GM23338 (cell line): ENCODE data around the gene XRN1. TPM values are rescaled to one million over a fixed set of nuclear protein-coding genes. Genes with fewer than 3 reads are reported as not detected.

ENCODE experiments used
- ATAC-seq: fragments of 200-7000 bp; cut with Tn5 transposase; 3 replicates; pipeline ENCODE4 v1.9.1; 2020
- DNase-seq: peaks from one replicate; pipeline ENCODE4 v3.0.0-alpha.2; 2015; ENCODE audit warnings: low spot score
- H2AFZ ChIP-seq: fragments of 200-600 bp; sonication (generic); 2 replicates; pipeline ENCODE4 v1.8.0; 2016; ENCODE audit warnings: antibody characterized with exemption, mild to moderate bottlenecking, moderate library complexity
- H3F3A ChIP-seq: fragments of 200-600 bp; sonication (generic); replicated peaks from 2 replicates; pipeline ENCODE4 v1.8.0; 2017; ENCODE audit warnings: antibody characterized with exemption, mixed run types, low read depth
- H3K27ac ChIP-seq: fragments of 200-600 bp; sonication (generic); 2 replicates; pipeline ENCODE4 v1.6.1; 2016; ENCODE audit warnings: low read depth
- H3K27me3 ChIP-seq: fragments of 200-600 bp; sonication (generic); 2 replicates; pipeline ENCODE4 v1.8.0; 2016; ENCODE audit warnings: mild to moderate bottlenecking, mixed run types, moderate library complexity; ENCODE audit not compliant: insufficient read depth
- H3K36me3 ChIP-seq: fragments of 200-600 bp; sonication (generic); 2 replicates; pipeline ENCODE4 v1.8.0; 2016; ENCODE audit warnings: mild to moderate bottlenecking; ENCODE audit not compliant: insufficient read depth
- H3K4me1 ChIP-seq: fragments of 200-600 bp; sonication (generic); 2 replicates; pipeline ENCODE4 v1.8.0; 2016; ENCODE audit warnings: mild to moderate bottlenecking, moderate library complexity; ENCODE audit not compliant: insufficient read depth
- H3K4me2 ChIP-seq: fragments of 200-600 bp; sonication (generic); 2 replicates; pipeline ENCODE4 v1.7.1; 2017; ENCODE audit warnings: mixed run types
- H3K4me3 ChIP-seq: fragments of 200-600 bp; sonication (generic); 2 replicates; pipeline ENCODE4 v1.6.1; 2016; ENCODE audit warnings: mixed run types
- H3K79me2 ChIP-seq: fragments of 200-600 bp; sonication (generic); replicated peaks from 2 replicates; pipeline ENCODE4 v1.8.0; 2017; ENCODE audit warnings: mild to moderate bottlenecking; ENCODE audit not compliant: insufficient read depth
- H3K9me2 ChIP-seq: fragments of 200-600 bp; sonication (generic); 2 replicates; pipeline ENCODE4 v1.8.0; 2017; ENCODE audit not compliant: insufficient read depth
- H4K20me1 ChIP-seq: fragments of 200-600 bp; sonication (generic); replicated peaks from 2 replicates; pipeline ENCODE4 v1.8.0; 2017; ENCODE audit warnings: mild to moderate bottlenecking; ENCODE audit not compliant: insufficient read depth
- H3K27ac Mint-ChIP-seq: 2 replicates; pipeline ENCODE4 v1.8.0; 2020; ENCODE audit warnings: inconsistent platforms, mild to moderate bottlenecking, moderate library complexity, mixed read lengths
- H3K27me3 Mint-ChIP-seq: 3 replicates; pipeline ENCODE4 v1.8.0; 2022; ENCODE audit warnings: low read depth, mild to moderate bottlenecking, moderate library complexity, mixed read lengths, inconsistent platforms; ENCODE audit not compliant: insufficient read depth, poor library complexity
- H3K36me3 Mint-ChIP-seq: 3 replicates; pipeline ENCODE4 v1.8.0; 2021; ENCODE audit warnings: low read depth, mild to moderate bottlenecking, inconsistent platforms, moderate library complexity, mixed read lengths
- H3K4me1 Mint-ChIP-seq: 3 replicates; pipeline ENCODE4 v1.8.0; 2020; ENCODE audit warnings: mild to moderate bottlenecking, inconsistent platforms, mixed read lengths
- H3K4me3 Mint-ChIP-seq: 3 replicates; pipeline ENCODE4 v1.8.0; 2021; ENCODE audit warnings: moderate library complexity, mild to moderate bottlenecking, inconsistent platforms, mixed read lengths
- H3K9me3 Mint-ChIP-seq: 3 replicates; pipeline ENCODE4 v1.8.0; 2020; ENCODE audit warnings: moderate library complexity, mild to moderate bottlenecking, inconsistent platforms, mixed read lengths
- CREB1 ChIP-seq: fragments of 250-450 bp; sonication (Bioruptor Pico); IDR thresholded peaks from 2 replicates; pipeline ENCODE4 v1.5.0; 2020; ENCODE audit warnings: low read depth, mild to moderate bottlenecking, moderate library complexity
- NANOG ChIP-seq: IDR thresholded peaks from 2 replicates; pipeline ENCODE4 v1.6.1; 2016; ENCODE audit warnings: antibody characterized with exemption, borderline replicate concordance
- POLR2AphosphoS5 ChIP-seq: IDR thresholded peaks from 2 replicates; pipeline ENCODE4 v1.6.1; 2016; ENCODE audit warnings: antibody characterized with exemption, low read depth
- STAT1 ChIP-seq: IDR thresholded peaks from one replicate; pipeline ENCODE4 v1.6.1; 2016; ENCODE audit warnings: antibody characterized with exemption; ENCODE audit not compliant: unreplicated experiment
- ZNF331 ChIP-seq: fragments of 250-450 bp; sonication (Bioruptor Pico); IDR thresholded peaks from 2 replicates; pipeline ENCODE4 v1.5.0; 2020; ENCODE audit warnings: low read depth, mild to moderate bottlenecking, moderate library complexity
- ZNF462 ChIP-seq: fragments of 250-450 bp; sonication (Bioruptor Pico); IDR thresholded peaks from 2 replicates; pipeline ENCODE4 v1.5.0; 2020; ENCODE audit warnings: mild to moderate bottlenecking, moderate library complexity
- polyA plus RNA-seq: library from polyadenylated mRNA; unstranded; fragments of >200 nt; fragmentation: Nextera tagmentation; extraction: Ambion mirVana; gene quantifications from 2 replicates; pipeline ENCODE4 v1.2.1, GENCODE V29; 2016
- total RNA-seq: library from RNA; depleted of rRNA; stranded (reverse); fragments of >200 nt; shearing (Covaris generic); gene quantifications from 2 replicates; pipeline ENCODE4 v1.2.3, GENCODE V29; 2014
- TF ChIP-seq, protein P1 (sequence below), 2 experiments: fragments of 200-600 bp in 1 of 2; sonication (generic) in 1 of 2; conservative IDR thresholded peaks; 2 replicates each; pipeline versions ENCODE4 v1.5.1 to v1.6.1; 2016 to 2017; ENCODE audit warnings: antibody characterized with exemption in 2 of 2, low read depth in 2 of 2, mild to moderate bottlenecking in 2 of 2, moderate library complexity in 1 of 2
- TF ChIP-seq, protein P2 (sequence below): IDR thresholded peaks from one replicate; pipeline ENCODE4 v1.6.1; 2018; ENCODE audit warnings: antibody characterized with exemption; ENCODE audit not compliant: unreplicated experiment

Gene XRN1
- total and polyA plus RNA-seq, 2 experiments from 2014 or later, result 10.9 to 16.6 TPM

DNA sequence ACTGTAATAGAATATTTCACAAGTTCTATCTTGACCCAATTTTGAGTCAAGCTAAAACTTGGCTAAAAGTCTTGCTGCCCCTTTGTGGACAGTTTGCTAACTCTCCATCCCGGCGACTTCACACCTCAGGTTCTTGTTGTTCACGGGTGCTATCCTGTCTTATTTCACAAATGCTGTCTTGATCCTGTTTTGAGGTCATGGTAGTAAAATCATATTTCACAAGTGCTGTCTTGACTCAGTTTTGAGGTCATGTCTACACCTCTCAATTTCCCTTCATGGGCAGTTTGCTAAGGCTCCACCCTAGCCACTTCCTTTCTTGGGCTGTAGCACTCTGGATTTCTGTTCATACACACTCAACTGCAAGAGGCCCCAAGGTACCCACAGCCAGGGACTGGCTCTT, 177.4 kb downstream of the XRN1 start:
- TF ChIP-seq CREB1 (CRISPR knock-in tag), result no peak
- TF ChIP-seq, protein P1, sequence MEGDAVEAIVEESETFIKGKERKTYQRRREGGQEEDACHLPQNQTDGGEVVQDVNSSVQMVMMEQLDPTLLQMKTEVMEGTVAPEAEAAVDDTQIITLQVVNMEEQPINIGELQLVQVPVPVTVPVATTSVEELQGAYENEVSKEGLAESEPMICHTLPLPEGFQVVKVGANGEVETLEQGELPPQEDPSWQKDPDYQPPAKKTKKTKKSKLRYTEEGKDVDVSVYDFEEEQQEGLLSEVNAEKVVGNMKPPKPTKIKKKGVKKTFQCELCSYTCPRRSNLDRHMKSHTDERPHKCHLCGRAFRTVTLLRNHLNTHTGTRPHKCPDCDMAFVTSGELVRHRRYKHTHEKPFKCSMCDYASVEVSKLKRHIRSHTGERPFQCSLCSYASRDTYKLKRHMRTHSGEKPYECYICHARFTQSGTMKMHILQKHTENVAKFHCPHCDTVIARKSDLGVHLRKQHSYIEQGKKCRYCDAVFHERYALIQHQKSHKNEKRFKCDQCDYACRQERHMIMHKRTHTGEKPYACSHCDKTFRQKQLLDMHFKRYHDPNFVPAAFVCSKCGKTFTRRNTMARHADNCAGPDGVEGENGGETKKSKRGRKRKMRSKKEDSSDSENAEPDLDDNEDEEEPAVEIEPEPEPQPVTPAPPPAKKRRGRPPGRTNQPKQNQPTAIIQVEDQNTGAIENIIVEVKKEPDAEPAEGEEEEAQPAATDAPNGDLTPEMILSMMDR (conservative IDR thresholded peaks at IDR 0.05; ENCODE audit: low read depth in 2 of 2), result peak in 1 of 2 experiments; percentile 51; a peak in 2 of 4 replicates
- H3K27me3 Mint-ChIP-seq, result no peaks in the 10 kb centered on the region
- Histone ChIP-seq H4K20me1 (no peaks in the 10 kb centered on the region), H3K79me2 (no peaks in the 10 kb centered on the region), H3K4me1 (no peaks in the 10 kb centered on the region), H3K36me3 (no peaks in the 10 kb centered on the region), H3F3A (no peaks in the 10 kb centered on the region), H2AFZ (no peak overlapping the region), H3K9me2 (no peaks in the 10 kb centered on the region), H3K27me3 (no peaks in the 10 kb centered on the region), H3K4me3 (no peak overlapping the region), H3K4me2 (no peak overlapping the region), H3K27ac (no peak overlapping the region)
- no peaks in the 10 kb centered on the region for H3K9me3 Mint-ChIP-seq
- DNase-seq (peak; percentile 5), ATAC-seq (no peak)
- H3K4me3 Mint-ChIP-seq, result no peak overlapping the region
- H3K4me1 Mint-ChIP-seq, result no peaks in the 10 kb centered on the region
- no peak overlapping the region for H3K27ac Mint-ChIP-seq
- H3K36me3 Mint-ChIP-seq, result no peaks in the 10 kb centered on the region

DNA sequence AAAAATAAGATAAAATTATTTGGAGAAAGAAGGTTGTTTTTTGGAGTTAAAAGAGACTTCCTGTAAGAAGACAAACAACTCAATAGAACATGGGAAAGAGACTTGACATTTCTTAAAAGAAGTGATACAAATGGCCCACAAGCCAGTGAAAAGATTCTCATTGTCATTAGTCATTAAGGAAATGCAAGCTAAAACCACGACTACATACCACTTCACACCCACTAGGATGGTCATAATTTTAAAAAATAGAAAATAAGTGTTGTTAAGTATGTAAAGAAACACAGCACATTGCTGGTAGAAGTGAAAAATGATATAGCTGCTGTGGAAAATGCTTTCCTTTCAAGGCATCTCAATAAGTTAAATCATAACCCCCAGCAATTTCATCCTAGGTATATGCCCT, 178.1 kb downstream of the XRN1 start:
- H3K36me3 Mint-ChIP-seq, result no peaks in the 10 kb centered on the region
- Histone ChIP-seq H3F3A (no peaks in the 10 kb centered on the region), H3K36me3 (no peaks in the 10 kb centered on the region), H3K4me2 (no peak overlapping the region), H3K4me3 (no peak overlapping the region), H3K27me3 (no peaks in the 10 kb centered on the region), H3K9me2 (no peaks in the 10 kb centered on the region), H3K4me1 (no peaks in the 10 kb centered on the region), H3K27ac (no peak overlapping the region), H2AFZ (no peak overlapping the region), H3K79me2 (no peaks in the 10 kb centered on the region), H4K20me1 (no peaks in the 10 kb centered on the region)
- no peaks in the 10 kb centered on the region for H3K27me3 Mint-ChIP-seq
- DNase-seq, result no peak
- no peaks in the 10 kb centered on the region for H3K9me3 Mint-ChIP-seq
- H3K4me3 Mint-ChIP-seq, result no peak overlapping the region
- no peaks in the 10 kb centered on the region for H3K4me1 Mint-ChIP-seq
- no peak for ATAC-seq
- H3K27ac Mint-ChIP-seq, result no peak overlapping the region
- TF ChIP-seq POLR2AphosphoS5, result no peak
- TF ChIP-seq, protein P1 (conservative IDR thresholded peaks at IDR 0.05; ENCODE audit: low read depth in 2 of 2), result no peak
- TF ChIP-seq, protein P2, sequence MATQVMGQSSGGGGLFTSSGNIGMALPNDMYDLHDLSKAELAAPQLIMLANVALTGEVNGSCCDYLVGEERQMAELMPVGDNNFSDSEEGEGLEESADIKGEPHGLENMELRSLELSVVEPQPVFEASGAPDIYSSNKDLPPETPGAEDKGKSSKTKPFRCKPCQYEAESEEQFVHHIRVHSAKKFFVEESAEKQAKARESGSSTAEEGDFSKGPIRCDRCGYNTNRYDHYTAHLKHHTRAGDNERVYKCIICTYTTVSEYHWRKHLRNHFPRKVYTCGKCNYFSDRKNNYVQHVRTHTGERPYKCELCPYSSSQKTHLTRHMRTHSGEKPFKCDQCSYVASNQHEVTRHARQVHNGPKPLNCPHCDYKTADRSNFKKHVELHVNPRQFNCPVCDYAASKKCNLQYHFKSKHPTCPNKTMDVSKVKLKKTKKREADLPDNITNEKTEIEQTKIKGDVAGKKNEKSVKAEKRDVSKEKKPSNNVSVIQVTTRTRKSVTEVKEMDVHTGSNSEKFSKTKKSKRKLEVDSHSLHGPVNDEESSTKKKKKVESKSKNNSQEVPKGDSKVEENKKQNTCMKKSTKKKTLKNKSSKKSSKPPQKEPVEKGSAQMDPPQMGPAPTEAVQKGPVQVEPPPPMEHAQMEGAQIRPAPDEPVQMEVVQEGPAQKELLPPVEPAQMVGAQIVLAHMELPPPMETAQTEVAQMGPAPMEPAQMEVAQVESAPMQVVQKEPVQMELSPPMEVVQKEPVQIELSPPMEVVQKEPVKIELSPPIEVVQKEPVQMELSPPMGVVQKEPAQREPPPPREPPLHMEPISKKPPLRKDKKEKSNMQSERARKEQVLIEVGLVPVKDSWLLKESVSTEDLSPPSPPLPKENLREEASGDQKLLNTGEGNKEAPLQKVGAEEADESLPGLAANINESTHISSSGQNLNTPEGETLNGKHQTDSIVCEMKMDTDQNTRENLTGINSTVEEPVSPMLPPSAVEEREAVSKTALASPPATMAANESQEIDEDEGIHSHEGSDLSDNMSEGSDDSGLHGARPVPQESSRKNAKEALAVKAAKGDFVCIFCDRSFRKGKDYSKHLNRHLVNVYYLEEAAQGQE, result no peak
- TF ChIP-seq ZNF462, result no peak
- no peak for TF ChIP-seq ZNF331 (CRISPR knock-in tag)
- TF ChIP-seq NANOG, result no peak
- TF ChIP-seq STAT1, result no peak
- no peak for TF ChIP-seq CREB1 (CRISPR knock-in tag)
